Vagina (tissue), 2 donors: ENCODE results near the gene CPN2. TPM values are rescaled to one million over a fixed set of nuclear protein-coding genes. Genes with fewer than 3 reads are reported as not detected.

Experiments used
- DNase-seq, 2 donors: peaks; one replicate each; pipeline ENCODE4 v3.0.0-alpha.2; 2017; ENCODE audit errors: extremely low spot score in 2 of 2
- H3K27ac ChIP-seq: fragments of 200-600 bp; sonication (generic); one replicate; pipeline ENCODE4 v1.5.1; 2019
- H3K27me3 ChIP-seq: fragments of 200-600 bp; sonication (generic); one replicate; pipeline ENCODE4 v1.5.1; 2019
- H3K36me3 ChIP-seq, 2 donors: fragments of 200-600 bp; sonication (generic); one replicate each; pipeline ENCODE4 v1.5.1; 2017 to 2019
- H3K4me1 ChIP-seq: fragments of 200-600 bp; sonication (generic); one replicate; pipeline ENCODE4 v1.5.1; 2019
- H3K4me3 ChIP-seq, 2 donors: fragments of 200-600 bp; sonication (generic); 1 replicate in 1 of 2; 2 replicates in 1 of 2; pipeline ENCODE4 v1.5.1; 2016 to 2019
- H3K9me3 ChIP-seq: fragments of 200-600 bp; sonication (generic); one replicate; pipeline ENCODE4 v1.5.1; 2019
- CTCF ChIP-seq, 3 experiments: fragments of 450-650 bp in 2 of 3; fragments of 200-600 bp in 1 of 3; sonication (generic) in 1 of 3; IDR thresholded peaks; one replicate each; pipeline ENCODE4 v1.5.1; 2017 to 2019; ENCODE audit warnings: antibody characterized with exemption in 3 of 3, mild to moderate bottlenecking in 2 of 3, moderate library complexity in 2 of 3
- POLR2A ChIP-seq, 2 donors: fragments of 450-650 bp; IDR thresholded peaks; one replicate each; pipeline ENCODE4 v1.6.1; 2017; ENCODE audit warnings: antibody characterized with exemption in 2 of 2, mild to moderate bottlenecking in 2 of 2, moderate library complexity in 2 of 2
- POLR2AphosphoS5 ChIP-seq, 2 donors: sonication (generic); formaldehyde crosslinking; IDR thresholded peaks; one replicate each; pipeline ENCODE4 v1.9.0; 2017; ENCODE audit warnings: antibody characterized with exemption in 2 of 2, mild to moderate bottlenecking in 2 of 2, low read depth in 1 of 2; ENCODE audit not compliant: insufficient read depth in 1 of 2
- intact Hi-C: fragments of 100-400 bp; cut with DNase I; formaldehyde crosslinking; loops from one replicate; pipeline ENCODE4 v1.15.1; 2023
- total RNA-seq: library from RNA; depleted of rRNA; stranded (reverse); fragments of >200 nt; gene quantifications from one replicate; pipeline ENCODE4 v1.2.3, GENCODE V29; 2016

CPN2 gene
- total RNA-seq, 1 donor from 2014 or later = not detected

GRCh38 chr3:194310060-194310835 lies 40.9 kb downstream of the CPN2 start:
- no peak for TF ChIP-seq POLR2AphosphoS5 (IDR thresholded peaks at IDR 0.05; ENCODE audit: insufficient read depth in 1 of 2, low read depth in 1 of 2)
- no peak for DNase-seq
- no peak overlapping the region for H3K27ac ChIP-seq
- no peak overlapping the region for H3K4me3 ChIP-seq
- H3K4me1 ChIP-seq = peaks cover 39% of the 10 kb centered on the region
- intact Hi-C loops = no loop called here
- no peaks in the 10 kb centered on the region for H3K36me3 ChIP-seq
- H3K27me3 ChIP-seq = no peaks in the 10 kb centered on the region
- no peaks in the 10 kb centered on the region for H3K9me3 ChIP-seq

- no peaks in the 10 kb centered on the region for H3K36me3 ChIP-seq
- peaks cover 24% of the 10 kb centered on the region for H3K4me1 ChIP-seq
- no peak for DNase-seq
- no peaks in the 10 kb centered on the region for H3K27me3 ChIP-seq
- no peak overlapping the region for H3K27ac ChIP-seq
- intact Hi-C loops = no loop called here
- H3K9me3 ChIP-seq = no peaks in the 10 kb centered on the region
- no peak overlapping the region for H3K4me3 ChIP-seq
- TF ChIP-seq POLR2AphosphoS5 (IDR thresholded peaks at IDR 0.05; ENCODE audit: insufficient read depth in 1 of 2, low read depth in 1 of 2) (no peak), CTCF (IDR thresholded peaks at IDR 0.05) (no peak), POLR2A (IDR thresholded peaks at IDR 0.05) (no peak)
These were observed 42.3 kb downstream of the CPN2 start for GRCh38 chr3:194308601-194309449.

GRCh38 chr3:194307849-194308248 lies 43.3 kb downstream of the CPN2 start:
- Histone ChIP-seq H3K9me3 (no peaks in the 10 kb centered on the region), H3K4me1 (peaks cover 16% of the 10 kb centered on the region), H3K36me3 (no peaks in the 10 kb centered on the region), H3K4me3 (no peak overlapping the region), H3K27me3 (no peaks in the 10 kb centered on the region), H3K27ac (no peak overlapping the region)
- intact Hi-C loops = no loop called here
- TF ChIP-seq POLR2A (IDR thresholded peaks at IDR 0.05) (no peak), CTCF (IDR thresholded peaks at IDR 0.05) (no peak), POLR2AphosphoS5 (IDR thresholded peaks at IDR 0.05; ENCODE audit: insufficient read depth in 1 of 2, low read depth in 1 of 2) (no peak)
- DNase-seq = no peak

GRCh38 chr3:194306771-194307640 lies 44.1 kb downstream of the CPN2 start:
- no peaks in the 10 kb centered on the region for H3K27me3 ChIP-seq
- H3K27ac ChIP-seq = no peak overlapping the region
- no peak for DNase-seq
- no peak for TF ChIP-seq POLR2A (IDR thresholded peaks at IDR 0.05)
- no peak for TF ChIP-seq CTCF (IDR thresholded peaks at IDR 0.05)
- no peak for TF ChIP-seq POLR2AphosphoS5 (IDR thresholded peaks at IDR 0.05; ENCODE audit: insufficient read depth in 1 of 2, low read depth in 1 of 2)
- H3K4me1 ChIP-seq = peaks cover 9% of the 10 kb centered on the region
- intact Hi-C loops = no loop called here
- H3K4me3 ChIP-seq = no peak overlapping the region
- no peaks in the 10 kb centered on the region for H3K36me3 ChIP-seq
- H3K9me3 ChIP-seq = no peaks in the 10 kb centered on the region

- H3K4me1 ChIP-seq = peaks cover 5% of the 10 kb centered on the region
- no peaks in the 10 kb centered on the region for H3K9me3 ChIP-seq
- no peaks in the 10 kb centered on the region for H3K36me3 ChIP-seq
- intact Hi-C loops = no loop called here
- no peak for TF ChIP-seq POLR2AphosphoS5 (IDR thresholded peaks at IDR 0.05; ENCODE audit: insufficient read depth in 1 of 2, low read depth in 1 of 2)
- no peak for TF ChIP-seq CTCF (IDR thresholded peaks at IDR 0.05)
- no peak overlapping the region for H3K27ac ChIP-seq
- DNase-seq = no peak
- no peaks in the 10 kb centered on the region for H3K27me3 ChIP-seq
- H3K4me3 ChIP-seq = no peak overlapping the region
These were observed 44.9 kb downstream of the CPN2 start for GRCh38 chr3:194306109-194306686.
